ENCODE data around the gene UNC79. TPM values are rescaled to one million over a fixed set of nuclear protein-coding genes. Genes with fewer than 3 reads are reported as not detected.

Gene UNC79
- total and polyA plus RNA-seq, 2 donors (not counting 3 experiments of a cell fraction or from before 2014, with no cell fraction given), result not detected

GRCh38 chr14:93536945-93537344, 106.2 kb downstream of the UNC79 start:
- Histone ChIP-seq H3K36me3 (ENCODE audit: control insufficient read depth in 2 of 2, extremely low read depth in 1 of 2, insufficient read depth in 2 of 2, low read length in 2 of 2) (no peaks in the 10 kb centered on the region), H2AFZ (ENCODE audit: low read depth, low read length) (no peak overlapping the region), H3K9me3 (replicated peaks; ENCODE audit: control insufficient read depth, insufficient read depth, low read length) (no peaks in the 10 kb centered on the region), H4K20me1 (replicated peaks; ENCODE audit: control insufficient read depth, extremely low read depth, insufficient read depth, low read length) (no peaks in the 10 kb centered on the region), H3K4me2 (ENCODE audit: insufficient read depth, low read length) (no peak overlapping the region), H3K4me1 (ENCODE audit: control insufficient read depth, extremely low read depth, insufficient read depth, low read length) (no peaks in the 10 kb centered on the region), H3K9me1 (replicated peaks; ENCODE audit: control insufficient read depth, extremely low read depth, insufficient read depth, low read length) (no peaks in the 10 kb centered on the region), H3K9ac (replicated peaks; ENCODE audit: extremely low read depth, insufficient read depth, low read length) (no peak overlapping the region), H3K4me3 (replicated peaks in 1 of 3; ENCODE audit: insufficient read depth in 1 of 3, low read depth in 1 of 3, low read length in 3 of 3) (no peak overlapping the region), H3K79me2 (ENCODE audit: control insufficient read depth, insufficient read depth, low read length) (no peaks in the 10 kb centered on the region), H3K27me3 (ENCODE audit: control insufficient read depth in 2 of 2, insufficient read depth in 2 of 2, low read length in 2 of 2) (no peaks in the 10 kb centered on the region), H3K27ac (ENCODE audit: insufficient read depth, low read depth, low read length) (no peak overlapping the region)
- dilution Hi-C loops (cut with MboI; ENCODE audit: extremely low pct_ligation_motif_present, low sequenced_read_pairs), result no loop called here
- intact Hi-C loops (cut with micrococcal nuclease), result no loop called here
- FAIRE-seq (no peak), DNase-seq (ENCODE audit: low read depth, low spot score) (peak; percentile 5)
- CTCF ChIA-PET, result interaction anchor here (0.6 to 1.5 kb wide), 11 partner anchors 10 to 424 kb away, joined by 3 to 14 read pairs (median 4); partner anchors contain the start of genes GON7 and UBR7
- TF ChIP-seq, protein P1, sequence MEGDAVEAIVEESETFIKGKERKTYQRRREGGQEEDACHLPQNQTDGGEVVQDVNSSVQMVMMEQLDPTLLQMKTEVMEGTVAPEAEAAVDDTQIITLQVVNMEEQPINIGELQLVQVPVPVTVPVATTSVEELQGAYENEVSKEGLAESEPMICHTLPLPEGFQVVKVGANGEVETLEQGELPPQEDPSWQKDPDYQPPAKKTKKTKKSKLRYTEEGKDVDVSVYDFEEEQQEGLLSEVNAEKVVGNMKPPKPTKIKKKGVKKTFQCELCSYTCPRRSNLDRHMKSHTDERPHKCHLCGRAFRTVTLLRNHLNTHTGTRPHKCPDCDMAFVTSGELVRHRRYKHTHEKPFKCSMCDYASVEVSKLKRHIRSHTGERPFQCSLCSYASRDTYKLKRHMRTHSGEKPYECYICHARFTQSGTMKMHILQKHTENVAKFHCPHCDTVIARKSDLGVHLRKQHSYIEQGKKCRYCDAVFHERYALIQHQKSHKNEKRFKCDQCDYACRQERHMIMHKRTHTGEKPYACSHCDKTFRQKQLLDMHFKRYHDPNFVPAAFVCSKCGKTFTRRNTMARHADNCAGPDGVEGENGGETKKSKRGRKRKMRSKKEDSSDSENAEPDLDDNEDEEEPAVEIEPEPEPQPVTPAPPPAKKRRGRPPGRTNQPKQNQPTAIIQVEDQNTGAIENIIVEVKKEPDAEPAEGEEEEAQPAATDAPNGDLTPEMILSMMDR (IDR thresholded peaks at IDR 0.05; ENCODE audit: extremely low read depth in 1 of 2, insufficient read depth in 1 of 2, low read depth in 1 of 2, low read length in 2 of 2), result peak in 1 of 2 donors; percentile 14
- no peak for TF ChIP-seq EZH2 (IDR thresholded peaks at IDR 0.05; ENCODE audit: borderline replicate concordance, low read depth, low read length, severe bottlenecking)
- no TSS peak for BruUV-seq (replicated peaks)
- POLR2A ChIA-PET, result no interaction called here

DNA sequence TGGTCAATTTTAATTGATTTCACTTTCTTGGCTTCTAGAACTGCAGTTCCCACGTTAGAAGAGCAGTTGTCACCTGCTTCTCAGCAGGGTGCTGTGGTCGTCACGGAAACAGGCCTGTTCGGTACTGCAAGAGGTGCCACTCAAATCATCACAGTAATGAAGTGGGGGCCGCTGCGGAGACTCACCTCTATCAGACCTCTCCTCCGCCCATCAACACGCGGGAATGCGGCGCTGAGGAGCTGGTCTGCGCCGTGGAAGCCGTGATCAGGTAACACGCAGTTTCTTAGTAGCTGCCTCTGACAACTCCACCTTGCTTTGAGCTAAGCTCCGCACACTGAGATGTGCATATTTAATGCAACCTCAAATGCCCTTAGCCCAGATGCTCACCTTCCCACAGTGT, 107.2 kb downstream of the UNC79 start:
- no peak for FAIRE-seq
- Histone ChIP-seq H3K27ac (ENCODE audit: insufficient read depth, low read depth, low read length) (no peak overlapping the region), H2AFZ (ENCODE audit: low read depth, low read length) (no peak overlapping the region), H3K4me2 (ENCODE audit: insufficient read depth, low read length) (no peak overlapping the region), H3K9me1 (replicated peaks; ENCODE audit: control insufficient read depth, extremely low read depth, insufficient read depth, low read length) (no peaks in the 10 kb centered on the region), H3K4me3 (replicated peaks in 1 of 3; ENCODE audit: insufficient read depth in 1 of 3, low read depth in 1 of 3, low read length in 3 of 3) (no peak overlapping the region), H3K9ac (replicated peaks; ENCODE audit: extremely low read depth, insufficient read depth, low read length) (no peak overlapping the region), H3K9me3 (replicated peaks; ENCODE audit: control insufficient read depth, insufficient read depth, low read length) (no peaks in the 10 kb centered on the region), H4K20me1 (replicated peaks; ENCODE audit: control insufficient read depth, extremely low read depth, insufficient read depth, low read length) (no peaks in the 10 kb centered on the region), H3K27me3 (ENCODE audit: control insufficient read depth in 2 of 2, insufficient read depth in 2 of 2, low read length in 2 of 2) (no peaks in the 10 kb centered on the region), H3K36me3 (ENCODE audit: control insufficient read depth in 2 of 2, extremely low read depth in 1 of 2, insufficient read depth in 2 of 2, low read length in 2 of 2) (no peaks in the 10 kb centered on the region), H3K4me1 (ENCODE audit: control insufficient read depth, extremely low read depth, insufficient read depth, low read length) (no peaks in the 10 kb centered on the region), H3K79me2 (ENCODE audit: control insufficient read depth, insufficient read depth, low read length) (no peaks in the 10 kb centered on the region)
- intact Hi-C loops (cut with micrococcal nuclease) (no loop called here), dilution Hi-C loops (cut with MboI; ENCODE audit: extremely low pct_ligation_motif_present, low sequenced_read_pairs) (no loop called here)
- ChIA-PET CTCF (interaction anchor here (1.5 kb wide), 2 partner anchors 305 to 359 kb away, joined by 5 to 10 read pairs; no protein-coding TSS in a partner anchor), POLR2A (no interaction called here)
- TF ChIP-seq MYC (IDR thresholded peaks at IDR 0.05; ENCODE audit: low read depth, low read length) (no peak), EZH2 (IDR thresholded peaks at IDR 0.05; ENCODE audit: borderline replicate concordance, low read depth, low read length, severe bottlenecking) (no peak), JUN (IDR thresholded peaks at IDR 0.05; ENCODE audit: borderline replicate concordance, insufficient read depth, insufficient read length, low read depth) (no peak)
- no TSS peak for BruUV-seq (replicated peaks)
- no peak for DNase-seq (ENCODE audit: low read depth, low spot score)

Data from endothelial cell of umbilical vein (primary cell).